HUES64 (cell line): ENCODE results near the gene CDH4.

ENCODE experiments used
- H3K27ac ChIP-seq: 2 replicates; pipeline ENCODE4 v1.7.0; 2013; ENCODE audit warnings: low read depth, low read length, inconsistent platforms
- H3K27me3 ChIP-seq: 2 replicates; pipeline ENCODE4 v1.6.1; 2013; ENCODE audit warnings: mild to moderate bottlenecking, low read length; ENCODE audit not compliant: insufficient read depth
- H3K36me3 ChIP-seq: 2 replicates; pipeline ENCODE4 v1.6.1; 2013; ENCODE audit warnings: mild to moderate bottlenecking, low read length; ENCODE audit not compliant: insufficient read depth
- H3K4me1 ChIP-seq: 2 replicates; pipeline ENCODE4 v1.6.1; 2013; ENCODE audit warnings: mild to moderate bottlenecking, low read length, moderate library complexity; ENCODE audit not compliant: insufficient read depth
- H3K4me3 ChIP-seq: 2 replicates; pipeline ENCODE4 v1.5.1; 2013; ENCODE audit warnings: mild to moderate bottlenecking, low read length, moderate library complexity
- H3K9ac ChIP-seq: 2 replicates; pipeline ENCODE4 v1.6.1; 2013; ENCODE audit warnings: mild to moderate bottlenecking, low read depth, low read length
- H3K9me3 ChIP-seq: 2 replicates; pipeline ENCODE4 v1.6.1; 2013; ENCODE audit warnings: low read depth, low read length; ENCODE audit not compliant: insufficient read depth
- WGBS: fragments of 150-250, 120-280 bp; methylation state at CpG from one replicate; pipeline ENCODE4 v1.1.7; 2013; ENCODE audit warnings: missing lambda C conversion rate; 5-methylcytosine and 5-hydroxymethylcytosine counted together

Gene CDH4

DNA sequence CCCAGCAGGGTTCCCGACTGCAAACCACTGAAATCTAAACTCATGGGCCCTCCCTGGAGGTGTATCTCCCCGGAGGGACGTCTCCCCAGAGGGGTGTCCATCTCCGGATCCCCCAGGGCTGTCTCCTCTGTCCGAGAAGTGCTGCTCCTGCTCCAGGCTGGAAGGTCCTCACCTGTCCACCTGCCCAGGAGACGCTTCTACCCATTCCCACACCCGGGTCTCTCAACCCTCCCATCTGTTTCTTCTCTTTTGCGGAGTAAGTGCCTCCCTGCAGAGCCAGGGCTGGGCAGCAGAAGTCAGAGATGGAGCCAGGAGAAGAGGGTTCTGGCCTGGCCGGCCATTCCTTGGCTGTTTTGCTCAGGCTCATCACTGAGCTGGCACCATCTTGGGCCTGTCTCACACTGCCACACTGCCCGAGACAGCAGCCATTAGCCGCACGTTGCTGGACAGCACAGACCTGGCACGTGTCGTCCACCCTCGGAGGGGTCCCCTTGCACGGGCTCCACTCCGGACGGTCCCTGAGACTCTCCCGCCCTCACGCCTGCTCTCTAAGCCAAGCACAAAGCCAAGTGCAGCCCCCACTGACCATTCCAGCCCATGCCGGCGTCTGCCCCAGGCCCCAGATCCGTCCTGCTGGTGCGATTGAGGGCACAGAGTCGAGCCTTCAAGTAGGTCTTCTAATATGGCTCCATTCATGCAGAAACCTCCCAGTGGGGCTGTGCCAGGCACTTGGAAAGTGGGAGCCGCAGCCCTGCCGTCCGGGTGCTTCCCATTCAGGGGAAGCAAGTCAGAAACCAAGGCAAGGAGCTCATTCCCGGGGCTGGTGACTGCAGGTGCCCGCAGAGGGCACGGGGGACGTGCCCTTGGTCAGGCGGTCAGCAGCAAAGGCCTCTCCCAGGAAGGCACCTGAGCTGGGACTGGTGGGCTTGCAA lies 445.9 kb downstream of the CDH4 start:
- no peaks in the 10 kb centered on the region for H3K9me3 ChIP-seq

DNA sequence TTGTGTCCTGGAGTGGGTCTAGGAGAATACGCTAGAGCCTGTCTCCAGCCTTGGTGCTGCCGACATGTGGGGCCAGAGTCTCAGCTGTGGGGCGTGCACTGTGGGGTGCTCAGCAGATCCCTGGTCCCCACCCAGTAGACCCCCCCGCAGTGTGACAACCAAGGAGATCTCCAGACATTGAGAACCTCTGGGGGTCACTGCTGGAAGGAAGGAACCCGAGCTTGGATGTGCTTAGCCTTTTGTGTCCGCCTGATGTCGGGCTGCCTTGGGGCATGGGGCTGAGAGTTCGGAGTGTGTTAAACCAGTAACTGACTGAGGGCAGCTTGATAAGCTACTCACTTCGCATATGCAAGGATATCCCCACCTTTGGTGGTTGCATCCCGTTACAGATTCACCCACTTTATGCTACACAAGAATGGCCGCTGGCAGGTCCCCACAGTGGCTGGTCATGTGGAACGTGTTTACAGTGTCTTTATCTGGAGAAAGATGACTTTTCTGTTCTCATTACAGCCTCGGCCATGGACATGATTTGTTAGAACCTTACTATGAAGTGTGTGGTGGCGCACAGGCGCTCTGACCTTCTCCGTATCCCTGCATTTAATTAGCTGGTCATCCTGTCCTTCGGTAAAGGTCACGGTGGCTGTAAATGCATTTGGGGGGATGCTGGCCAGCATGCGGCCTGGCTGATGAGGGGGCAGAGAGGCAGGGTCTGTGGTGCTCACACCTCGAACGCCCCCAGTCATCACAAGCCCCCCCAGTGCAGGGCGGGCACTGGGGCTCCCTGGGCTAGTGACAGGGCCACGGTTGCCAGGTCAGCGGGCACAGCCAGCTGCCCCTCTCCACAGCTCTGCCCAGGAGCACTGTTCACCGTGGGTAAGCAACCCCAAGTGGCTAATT lies 446.8 kb downstream of the CDH4 start:
- 93% methylated on average over 25 of the region's 25 CpGs for WGBS
- H3K27me3 ChIP-seq: no peaks in the 10 kb centered on the region
- no peaks in the 10 kb centered on the region for H3K4me1 ChIP-seq
- no peak overlapping the region for H3K4me3 ChIP-seq
- H3K36me3 ChIP-seq: no peaks in the 10 kb centered on the region
- no peak overlapping the region for H3K9ac ChIP-seq
- no peaks in the 10 kb centered on the region for H3K9me3 ChIP-seq
- no peak overlapping the region for H3K27ac ChIP-seq

More for the DNA sequence above, 445.9 kb downstream of the CDH4 start:
- WGBS: 93% methylated on average over 33 of the region's 33 CpGs
- no peaks in the 10 kb centered on the region for H3K27me3 ChIP-seq
- H3K36me3 ChIP-seq: no peaks in the 10 kb centered on the region
- H3K4me1 ChIP-seq: no peaks in the 10 kb centered on the region
- no peak overlapping the region for H3K4me3 ChIP-seq
- H3K27ac ChIP-seq: no peak overlapping the region
- no peak overlapping the region for H3K9ac ChIP-seq

DNA sequence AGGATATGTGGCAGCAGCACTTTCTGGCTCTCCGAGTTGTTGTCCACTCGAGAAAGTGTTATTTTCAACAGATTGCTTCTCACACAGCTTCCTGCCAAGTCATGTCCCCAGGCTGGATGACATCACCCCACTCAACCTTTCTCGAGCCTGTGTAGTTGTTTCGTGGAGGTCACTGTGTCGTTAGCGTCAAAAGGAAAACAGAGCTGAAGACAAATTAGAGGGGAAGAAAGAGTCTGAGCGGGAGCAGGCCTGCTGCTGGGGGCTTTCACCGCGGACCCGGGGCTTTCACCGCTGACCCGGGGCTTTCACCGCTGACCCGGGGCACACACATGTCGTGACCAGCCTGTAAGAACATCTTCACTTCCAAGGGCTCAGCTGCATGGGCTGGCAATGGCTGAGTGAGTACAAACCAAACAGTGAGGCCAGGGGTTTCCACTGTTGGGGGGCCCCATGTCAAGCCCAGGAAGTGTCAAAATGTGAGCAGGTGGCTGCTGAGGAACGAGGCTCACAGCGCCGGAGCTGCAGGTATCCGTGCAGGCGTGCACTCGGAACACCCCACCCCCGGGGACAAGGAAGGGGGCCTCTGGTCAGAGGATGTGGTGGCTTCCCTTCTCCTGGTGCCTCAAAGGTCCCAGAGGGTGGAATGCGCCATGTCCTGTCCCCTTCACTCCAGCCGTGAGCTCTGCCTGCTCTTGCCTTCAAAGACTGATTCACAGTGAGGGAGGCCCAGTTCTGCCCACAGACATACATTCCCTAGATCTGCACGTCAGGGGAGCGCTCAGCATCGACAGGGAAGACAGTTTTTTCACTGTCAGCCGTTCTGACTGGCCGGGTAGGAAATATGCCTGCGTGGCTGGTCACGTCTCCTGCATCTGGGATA lies 447.7 kb downstream of the CDH4 start:
- Histone ChIP-seq H3K4me1 (no peaks in the 10 kb centered on the region), H3K9me3 (no peaks in the 10 kb centered on the region), H3K27me3 (no peaks in the 10 kb centered on the region), H3K27ac (no peak overlapping the region), H3K4me3 (no peak overlapping the region), H3K36me3 (no peaks in the 10 kb centered on the region), H3K9ac (no peak overlapping the region)
- 91% methylated on average over 31 of the region's 31 CpGs for WGBS

DNA sequence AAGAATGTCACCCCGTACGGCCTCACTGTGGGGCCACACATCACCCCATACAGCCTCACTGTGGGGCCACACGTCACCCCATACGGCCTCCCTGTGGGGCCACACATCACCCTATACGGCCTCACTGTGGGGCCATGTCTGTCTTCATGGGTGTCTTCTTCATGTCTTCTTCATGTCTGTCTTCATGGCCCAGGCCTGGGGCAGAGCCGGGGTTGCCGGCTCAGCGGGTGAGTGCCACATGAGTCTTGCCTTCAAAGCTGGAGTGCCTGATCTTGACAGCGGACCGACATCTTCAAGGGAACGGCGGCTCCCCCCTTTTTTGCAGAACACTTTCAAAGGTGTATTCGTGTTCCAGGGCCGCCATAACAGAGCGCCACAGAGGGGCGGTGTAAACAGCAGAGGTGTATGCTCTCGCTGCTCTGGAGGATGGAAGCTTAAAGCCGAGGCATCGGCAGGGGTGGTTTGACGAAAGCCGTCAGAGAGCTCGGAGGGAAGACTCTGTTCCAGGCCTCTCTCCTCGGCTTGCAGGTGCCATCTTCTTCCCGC lies 448.6 kb downstream of the CDH4 start:
- 94% methylated on average over 24 of the region's 24 CpGs for WGBS
- Histone ChIP-seq H3K36me3 (no peaks in the 10 kb centered on the region), H3K9me3 (no peaks in the 10 kb centered on the region), H3K4me1 (no peaks in the 10 kb centered on the region), H3K27me3 (no peaks in the 10 kb centered on the region; the same call in 1 of the 2 replicates), H3K4me3 (no peak overlapping the region), H3K9ac (no peak overlapping the region), H3K27ac (no peak overlapping the region)

DNA sequence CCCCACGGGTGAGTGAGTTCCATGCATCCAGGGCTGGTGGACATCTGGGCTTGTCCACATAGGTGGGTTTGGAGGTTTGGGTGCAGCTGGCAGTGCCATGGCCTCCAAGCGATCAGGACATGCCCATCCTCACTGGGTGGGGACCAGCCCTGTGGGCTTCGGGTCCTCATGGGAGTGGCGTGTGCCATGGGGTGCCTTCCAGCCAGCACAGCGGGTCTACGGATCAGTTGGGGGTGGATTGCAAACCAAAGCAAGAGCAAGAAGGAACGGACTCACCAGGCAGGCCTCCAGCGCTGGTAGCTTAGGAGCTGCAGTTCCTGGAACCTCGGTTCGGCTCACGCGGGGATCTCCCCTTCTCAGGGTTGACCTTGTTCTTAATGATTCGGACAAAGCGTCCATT lies 449.3 kb downstream of the CDH4 start:
- Histone ChIP-seq H3K4me1 (no peaks in the 10 kb centered on the region), H3K9me3 (no peaks in the 10 kb centered on the region), H3K27me3 (no peaks in the 10 kb centered on the region; the same call in 1 of the 2 replicates), H3K9ac (no peak overlapping the region), H3K4me3 (no peak overlapping the region), H3K36me3 (no peaks in the 10 kb centered on the region), H3K27ac (no peak overlapping the region)
- 92% methylated on average over 14 of the region's 14 CpGs for WGBS

DNA sequence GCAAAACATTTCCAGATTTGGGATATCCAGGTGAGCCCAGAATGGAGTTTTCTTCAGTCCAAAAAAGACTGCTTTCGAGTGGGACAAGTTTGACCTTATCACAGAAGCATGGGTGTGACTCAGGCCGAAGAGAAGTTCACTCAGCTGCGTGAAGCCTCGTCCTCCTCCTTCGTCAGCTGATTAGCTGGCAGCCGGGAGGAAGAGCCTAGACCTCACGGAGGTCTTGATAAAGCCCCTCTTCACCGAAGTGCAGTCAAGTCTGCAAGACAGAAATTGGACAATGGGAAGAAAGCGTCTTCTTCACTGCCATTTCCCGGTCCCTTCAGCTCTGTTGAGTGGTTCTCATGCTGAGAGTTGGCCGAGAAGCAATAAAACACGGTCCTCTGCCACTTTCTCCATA lies 449.7 kb downstream of the CDH4 start:
- Histone ChIP-seq H3K36me3 (no peaks in the 10 kb centered on the region), H3K27me3 (no peaks in the 10 kb centered on the region; the same call in 1 of the 2 replicates), H3K9me3 (no peaks in the 10 kb centered on the region), H3K9ac (no peak overlapping the region), H3K27ac (no peak overlapping the region), H3K4me3 (no peak overlapping the region), H3K4me1 (no peaks in the 10 kb centered on the region)
- WGBS: 95% methylated on average over 12 of the region's 12 CpGs

DNA sequence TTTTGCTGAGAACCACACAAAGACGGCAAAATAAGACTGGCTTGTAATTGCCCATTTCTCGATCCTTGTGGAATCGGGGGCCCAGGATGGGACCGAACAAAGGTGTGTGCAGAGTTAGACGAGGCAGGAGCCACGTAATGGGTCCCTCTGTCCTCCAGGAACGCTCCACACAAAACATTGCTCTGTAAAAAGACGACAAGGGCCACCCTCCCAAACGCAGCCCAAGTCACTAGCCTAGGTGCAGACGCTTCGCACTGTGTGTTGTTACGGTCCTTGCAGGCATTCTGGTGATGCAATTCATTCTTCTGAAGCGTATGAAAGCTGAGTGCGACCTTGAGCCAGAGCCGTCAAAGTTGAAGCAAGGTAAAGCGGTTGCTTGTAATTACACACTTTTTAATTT lies 450.2 kb downstream of the CDH4 start:
- Histone ChIP-seq H3K4me3 (no peak overlapping the region), H3K36me3 (no peaks in the 10 kb centered on the region), H3K9ac (no peak overlapping the region), H3K9me3 (no peaks in the 10 kb centered on the region), H3K27ac (no peak overlapping the region), H3K4me1 (no peaks in the 10 kb centered on the region), H3K27me3 (no peaks in the 10 kb centered on the region; the same call in 1 of the 2 replicates)
- WGBS: 93% methylated on average over 16 of the region's 16 CpGs

DNA sequence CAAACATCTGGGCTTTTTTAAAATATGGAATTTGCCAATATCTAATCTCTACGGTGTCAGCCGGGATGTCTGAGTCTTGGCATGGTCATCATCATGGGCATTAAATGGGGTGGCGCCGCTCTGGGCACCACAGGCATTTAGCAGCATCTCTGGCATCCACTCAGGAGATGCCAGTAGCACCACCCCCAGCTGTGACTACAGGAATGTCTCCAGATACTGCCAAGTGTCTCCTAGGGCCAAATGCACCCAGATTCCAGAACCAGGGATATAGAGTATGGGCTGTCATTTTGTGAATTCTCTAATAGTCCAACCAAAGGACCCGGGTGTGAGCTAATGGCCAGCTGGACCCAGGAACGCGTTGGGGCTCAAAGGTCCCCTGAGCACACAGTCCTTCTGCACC lies 452.6 kb downstream of the CDH4 start:
- no peaks in the 10 kb centered on the region for H3K9me3 ChIP-seq
- 96% methylated on average over 7 of the region's 7 CpGs for WGBS
- H3K36me3 ChIP-seq: no peaks in the 10 kb centered on the region
- no peaks in the 10 kb centered on the region; the same call in 1 of the 2 replicates for H3K27me3 ChIP-seq
- no peaks in the 10 kb centered on the region for H3K4me1 ChIP-seq
- H3K27ac ChIP-seq: no peak overlapping the region
- no peak overlapping the region for H3K4me3 ChIP-seq
- no peak overlapping the region for H3K9ac ChIP-seq

DNA sequence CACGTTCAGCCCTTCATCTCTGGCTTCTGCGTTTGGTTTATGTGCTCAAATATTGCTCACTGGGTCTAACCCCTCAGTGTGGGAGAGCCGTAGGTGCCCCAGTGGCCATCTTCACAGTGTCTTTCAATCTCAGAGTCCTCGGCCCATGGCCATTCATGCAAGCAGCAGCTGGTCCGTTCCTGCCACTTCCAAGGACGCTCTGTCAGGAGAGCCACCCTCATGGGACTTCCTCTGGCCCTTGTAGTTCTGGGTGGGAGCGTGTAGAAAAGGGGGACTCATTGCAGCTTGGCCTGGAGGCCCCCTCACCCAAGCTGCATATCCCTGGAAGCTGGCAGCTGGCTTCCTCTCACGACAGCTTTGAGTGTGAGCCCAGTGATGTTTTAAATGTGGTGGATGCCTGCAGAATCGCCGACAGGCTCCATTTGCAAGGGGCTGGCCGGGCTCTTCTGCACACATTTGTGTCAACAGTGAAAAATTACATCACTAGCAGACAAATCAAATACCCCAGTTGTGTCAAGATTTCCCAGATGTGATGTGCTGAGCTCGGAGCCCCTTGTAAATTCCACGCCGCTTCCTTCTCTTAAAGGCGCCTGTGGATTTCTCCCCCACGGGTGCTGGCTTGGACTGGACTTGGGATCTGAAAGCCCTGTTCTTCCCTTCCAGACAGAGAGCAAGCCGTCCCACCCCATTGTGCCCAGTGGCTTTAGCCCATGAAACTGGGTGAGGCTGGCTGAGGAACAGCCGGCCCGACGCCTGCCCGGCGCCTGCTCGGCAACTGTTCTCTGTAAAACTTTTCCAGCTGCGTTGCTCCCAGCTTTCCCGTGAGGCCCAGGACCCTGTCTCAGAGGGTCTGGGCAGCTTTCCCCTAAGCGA lies 453.6 kb downstream of the CDH4 start:
- no peaks in the 10 kb centered on the region; the same call in 1 of the 2 replicates for H3K27me3 ChIP-seq
- no peaks in the 10 kb centered on the region for H3K9me3 ChIP-seq
- H3K27ac ChIP-seq: no peak overlapping the region
- no peaks in the 10 kb centered on the region for H3K36me3 ChIP-seq
- 89% methylated on average over 26 of the region's 26 CpGs for WGBS
- H3K4me1 ChIP-seq: no peaks in the 10 kb centered on the region
- H3K4me3 ChIP-seq: no peak overlapping the region
- no peak overlapping the region for H3K9ac ChIP-seq
